GM19351 (cell line): Measurements from ENCODE around the gene SMIM36.
"Not testable (repeated sequence)": the region's sequence is repeated elsewhere in the genome, so short reads cannot be mapped to it uniquely, and the experiment has no call there.

Experiments
- ATAC-seq: cut with Tn5 transposase; IDR thresholded peaks from one replicate; pipeline ENCODE4 v1.9.1; 2021; ENCODE audit warnings: mild to moderate bottlenecking, moderate library complexity; ENCODE audit not compliant: unreplicated experiment

The SMIM36 gene

DNA sequence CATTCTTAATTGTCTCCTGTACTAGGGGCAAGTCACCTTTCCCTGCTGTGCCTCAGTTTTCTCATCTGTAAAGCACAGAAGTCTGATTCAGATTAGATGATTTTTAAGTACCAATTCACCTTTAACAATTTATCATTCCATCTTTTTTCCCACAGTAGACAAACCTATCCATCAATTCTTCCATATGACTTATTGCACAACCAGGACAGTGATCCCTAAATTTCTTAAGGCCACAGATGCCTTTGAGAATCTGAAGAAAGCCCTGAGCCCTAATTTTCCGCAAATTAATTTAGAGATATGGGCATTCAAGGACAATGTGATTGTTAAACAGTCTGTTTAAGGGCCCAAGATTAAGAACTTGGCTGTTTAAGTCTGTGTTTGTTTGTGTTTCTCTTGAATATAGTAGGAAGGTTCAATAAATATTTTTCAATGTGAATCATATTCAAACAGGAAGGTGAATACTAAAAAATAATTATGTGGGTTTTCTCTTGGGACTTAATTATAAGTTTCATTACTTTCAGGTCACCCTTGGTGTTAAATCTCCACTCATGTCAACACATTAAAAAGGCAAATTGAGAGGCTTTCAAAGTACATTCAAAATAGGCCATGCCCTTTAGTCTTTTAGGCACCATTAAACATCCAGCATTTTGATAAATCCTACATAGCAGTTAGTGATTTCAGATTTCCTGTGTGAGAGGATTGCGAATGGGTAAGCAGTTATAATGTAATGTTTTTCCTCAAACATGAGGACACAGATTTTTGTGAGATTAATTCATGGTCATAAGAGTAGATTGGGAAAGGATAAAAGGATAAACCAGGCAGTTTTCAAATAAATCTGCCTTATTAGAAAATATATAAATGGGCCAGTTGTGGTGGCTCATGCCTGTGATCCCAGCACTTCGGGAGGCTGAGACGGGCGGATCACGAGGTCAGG lies 54.7 kb downstream of the SMIM36 start:
- no peak for ATAC-seq

- no peak for ATAC-seq
These were observed 56.3 kb downstream of the SMIM36 start for GRCh38 chr17:55454906-55455474.

DNA sequence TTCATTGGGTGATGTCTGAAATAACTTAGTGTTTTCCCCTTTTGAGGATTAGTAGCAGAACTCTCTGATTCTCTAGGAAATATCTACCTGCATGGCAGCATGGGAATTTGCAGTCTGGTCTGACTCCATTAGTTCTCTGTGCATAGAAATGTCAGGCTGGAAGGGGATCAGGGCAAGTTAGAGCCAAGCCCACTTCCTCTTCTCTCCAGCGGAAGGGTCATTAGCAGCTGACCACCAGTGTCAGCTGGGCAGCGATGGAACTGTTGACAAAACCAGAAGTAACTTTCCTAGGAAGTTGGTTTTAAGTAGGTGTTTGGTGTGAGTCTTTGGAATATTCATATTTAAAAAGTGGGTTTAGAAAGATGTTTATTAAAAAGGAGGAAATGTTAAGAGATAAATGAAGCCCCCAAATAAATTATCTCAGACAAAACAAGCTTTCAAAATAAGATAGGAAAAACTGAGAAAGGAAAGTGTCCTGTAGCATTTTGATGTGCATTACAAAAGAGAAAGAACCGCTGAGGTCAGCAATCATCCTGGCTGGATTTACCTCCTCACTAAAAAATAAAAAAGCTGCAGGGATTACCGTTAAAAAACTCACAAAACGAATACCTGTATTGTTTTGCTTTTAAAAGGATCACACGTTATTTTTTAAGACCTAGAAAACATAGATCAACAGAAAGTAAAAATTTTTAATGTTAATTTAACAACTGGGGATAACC lies 57.3 kb downstream of the SMIM36 start:
- no peak for ATAC-seq

DNA sequence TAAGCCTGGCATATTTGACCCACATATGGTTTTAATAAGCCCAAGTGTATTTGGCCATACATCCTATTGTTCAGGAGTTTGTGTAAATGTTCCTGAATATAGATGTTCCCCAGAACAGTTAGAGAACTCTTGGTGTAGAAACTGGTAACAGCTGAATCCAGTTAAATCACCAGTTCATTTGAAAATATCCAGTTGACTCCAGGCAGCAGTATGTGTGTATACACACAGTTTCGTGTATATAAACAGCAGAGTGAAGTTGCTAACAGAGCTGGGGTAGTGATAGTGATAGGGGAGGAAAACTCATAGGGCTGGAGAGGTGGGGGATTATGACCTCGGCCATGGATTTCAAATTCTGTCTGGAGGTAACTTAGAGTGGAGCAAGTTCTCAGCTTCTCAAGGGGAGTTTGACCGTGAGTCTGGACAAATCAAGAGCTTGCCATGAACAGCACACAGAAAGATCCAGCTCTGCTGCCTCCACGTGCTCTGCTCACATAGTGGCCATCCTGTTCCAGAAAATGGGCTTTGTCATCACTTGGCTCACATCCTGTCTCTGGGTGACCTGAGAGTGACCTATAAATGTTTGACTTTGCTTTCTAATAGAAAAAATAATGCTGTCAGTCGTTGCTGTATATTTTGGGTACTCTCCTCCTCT lies 59.0 kb downstream of the SMIM36 start:
- ATAC-seq: no peak

- ATAC-seq: no peak
These were observed 59.5 kb downstream of the SMIM36 start for GRCh38 chr17:55451758-55452138.

- no peak for ATAC-seq
These were observed 60.0 kb downstream of the SMIM36 start for GRCh38 chr17:55451203-55451641.

DNA sequence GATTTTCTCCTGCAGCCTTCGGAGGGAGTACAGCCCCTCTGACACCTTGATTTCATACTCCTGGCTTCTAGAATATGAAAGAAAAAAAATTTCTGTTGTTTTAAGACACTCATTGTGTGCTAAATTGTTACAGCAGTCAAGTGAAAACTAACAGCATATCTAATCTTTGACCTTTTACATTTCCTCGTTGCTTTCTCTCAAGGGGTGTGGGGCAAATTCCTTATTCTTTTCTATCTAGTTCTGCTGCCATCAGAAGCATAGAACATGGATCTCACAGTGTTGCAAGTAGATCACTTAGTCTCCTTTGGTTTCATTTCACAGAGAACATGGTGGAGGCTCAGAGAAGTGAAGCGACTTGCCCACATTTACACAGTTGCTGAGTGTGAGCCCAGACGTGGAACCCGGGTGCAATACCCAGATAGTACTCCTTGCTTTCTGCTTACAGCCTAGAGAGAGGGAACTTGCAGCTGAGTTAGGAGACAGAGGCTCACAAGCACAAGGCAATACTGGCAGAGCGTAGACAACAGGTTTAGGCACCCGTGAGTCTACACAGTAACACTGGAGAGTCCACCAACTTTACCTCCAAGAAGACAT lies 60.9 kb downstream of the SMIM36 start:
- ATAC-seq: no peak

GRCh38 chr17:55448681-55449080 lies 62.6 kb downstream of the SMIM36 start:
- no peak for ATAC-seq

- no peak for ATAC-seq
These were observed 64.6 kb downstream of the SMIM36 start for GRCh38 chr17:55446581-55447205.

DNA sequence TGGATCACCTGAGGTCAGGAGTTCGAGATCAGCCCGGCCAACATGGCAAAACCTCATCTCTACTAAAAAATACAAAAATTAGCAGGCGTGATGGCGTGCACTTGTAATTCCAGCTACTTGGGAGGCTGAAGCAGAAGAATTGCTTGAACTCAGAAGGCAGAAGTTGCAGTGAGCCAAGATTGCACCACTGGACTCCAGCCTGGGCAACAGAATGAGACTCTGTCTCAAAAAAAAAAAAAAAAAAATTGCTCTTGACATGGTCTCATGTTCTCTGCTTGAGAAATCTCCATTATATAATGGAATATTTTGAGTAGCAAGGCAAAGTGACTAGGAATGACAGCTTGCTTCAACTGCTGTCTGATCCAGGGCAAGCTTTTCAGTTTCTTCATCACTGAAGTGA lies 65.2 kb downstream of the SMIM36 start:
- not testable (repeated sequence) for ATAC-seq

- peak; percentile 61 for ATAC-seq
These were observed 66.5 kb downstream of the SMIM36 start for GRCh38 chr17:55444471-55445441.

DNA sequence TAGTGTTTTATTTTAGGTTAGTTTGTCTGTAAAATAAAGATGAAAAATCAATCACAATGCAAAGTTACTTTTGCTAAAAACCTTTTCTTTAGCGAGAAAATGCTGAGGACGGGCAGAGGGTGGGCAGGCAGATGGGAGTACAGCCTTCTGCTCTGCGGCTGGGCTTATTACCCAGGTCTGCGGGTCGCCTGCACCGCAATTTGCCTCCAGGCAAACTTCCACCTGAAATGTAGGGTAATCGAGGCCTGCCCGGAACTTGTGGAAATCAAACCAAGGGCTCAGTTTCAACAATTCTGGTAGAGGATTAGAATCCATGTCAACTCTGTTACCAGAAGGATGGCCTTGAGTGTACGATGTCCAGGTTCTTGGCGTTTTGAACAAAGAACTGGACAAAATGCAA lies 67.3 kb downstream of the SMIM36 start:
- no peak for ATAC-seq

GRCh38 chr17:55442953-55443683 lies 68.1 kb downstream of the SMIM36 start:
- ATAC-seq: no peak

DNA sequence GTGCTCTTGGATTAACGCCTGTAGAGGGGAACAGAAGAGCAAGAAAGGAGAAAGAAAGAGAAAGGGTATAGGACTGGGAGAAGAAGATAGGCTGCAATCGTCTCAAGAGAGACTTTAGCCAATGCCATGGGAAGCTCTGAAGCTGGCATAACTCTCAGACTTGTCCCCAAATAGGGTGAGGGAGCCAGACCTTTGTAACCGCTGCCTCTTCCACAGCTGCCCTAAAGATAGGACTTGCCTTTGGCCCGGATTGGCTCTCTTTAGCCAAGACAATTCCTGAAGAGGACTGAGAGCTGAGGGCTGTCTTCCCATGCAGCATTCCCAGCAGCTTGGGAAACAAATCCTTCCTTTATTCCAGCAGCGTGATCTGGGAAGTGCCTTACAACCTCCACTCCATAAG lies 68.8 kb downstream of the SMIM36 start:
- no peak for ATAC-seq

GRCh38 chr17:55441544-55441943 lies 69.7 kb downstream of the SMIM36 start:
- no peak for ATAC-seq

DNA sequence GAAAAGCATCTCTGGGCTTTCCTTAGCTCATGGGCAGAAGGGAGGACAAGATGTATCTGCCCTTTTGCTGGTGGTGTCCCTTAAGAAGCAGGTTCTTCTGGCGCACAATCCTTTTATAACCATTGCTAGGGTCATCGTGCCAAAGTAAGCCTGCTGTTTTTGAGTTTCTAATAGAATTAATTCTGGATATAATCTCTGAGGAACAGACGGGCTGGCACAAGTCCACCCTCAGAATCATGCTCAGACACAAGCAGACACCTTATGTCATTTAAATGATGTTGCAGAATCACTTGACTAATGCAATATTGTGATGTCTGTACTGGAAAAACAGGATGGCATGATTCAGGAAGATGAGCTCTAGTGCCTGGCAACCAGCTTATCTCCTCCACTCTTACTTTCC lies 70.9 kb downstream of the SMIM36 start:
- no peak for ATAC-seq

GRCh38 chr17:55437159-55437605 lies 74.1 kb downstream of the SMIM36 start:
- ATAC-seq: peak; percentile 75
